Measurements from ENCODE around the gene NALCN.

The NALCN gene

GRCh38 chr13:101219609-101220265 is 196.6 kb downstream of the NALCN start:
- Histone ChIP-seq H3K79me1 (replicated peaks; ENCODE audit: low read length, poor library complexity, severe bottlenecking) (no peaks in the 10 kb centered on the region), H3K23ac (ENCODE audit: low read length in 2 of 2) (no peak overlapping the region), H2BK5ac (ENCODE audit: low read depth, low read length, poor library complexity, severe bottlenecking) (no peak overlapping the region), H2AFZ (ENCODE audit: low read depth, low read length) (no peak overlapping the region), H3K4me2 (ENCODE audit: low read length, poor library complexity, severe bottlenecking) (no peak overlapping the region), H4K91ac (ENCODE audit: low read length) (no peak overlapping the region), H3K4me3 (ENCODE audit: insufficient read depth in 1 of 2, low read depth in 1 of 2, low read length in 2 of 2) (no peak overlapping the region), H2BK120ac (ENCODE audit: low read depth, low read length) (no peak overlapping the region), H2BK15ac (ENCODE audit: low read depth, poor library complexity, severe bottlenecking) (no peak overlapping the region), H4K8ac (ENCODE audit: low read length) (no peak overlapping the region), H3K9ac (ENCODE audit: low read length) (no peak overlapping the region), H3K27ac (ENCODE audit: low read length, poor library complexity, severe bottlenecking) (no peak overlapping the region), H3K27me3 (ENCODE audit: control insufficient read depth in 1 of 2, insufficient read depth in 1 of 2, low read length in 2 of 2) (peaks cover 0 to 4% of the 10 kb centered on the region in 2 experiments), H3K14ac (ENCODE audit: low read length in 2 of 2) (no peak overlapping the region), H2AK5ac (ENCODE audit: low read length, severe bottlenecking) (no peak overlapping the region), H3K4ac (ENCODE audit: low read depth in 1 of 2, low read length in 2 of 2) (no peak overlapping the region), H3K18ac (ENCODE audit: low read depth in 1 of 2, low read length in 2 of 2) (no peak overlapping the region), H2BK12ac (ENCODE audit: low read length in 2 of 2) (no peak overlapping the region), H3K4me1 (ENCODE audit: control insufficient read depth, insufficient read depth, low read depth, low read length) (no peaks in the 10 kb centered on the region), H3K9me3 (ENCODE audit: control insufficient read depth, low read length) (no peaks in the 10 kb centered on the region), H3K36me3 (ENCODE audit: control insufficient read depth in 1 of 2, insufficient read depth in 2 of 2, low read depth in 1 of 2, low read length in 2 of 2) (no peaks in the 10 kb centered on the region)
- WGBS: 100% methylated on average over 1 of the region's 2 CpGs
- no peak for DNase-seq

DNA sequence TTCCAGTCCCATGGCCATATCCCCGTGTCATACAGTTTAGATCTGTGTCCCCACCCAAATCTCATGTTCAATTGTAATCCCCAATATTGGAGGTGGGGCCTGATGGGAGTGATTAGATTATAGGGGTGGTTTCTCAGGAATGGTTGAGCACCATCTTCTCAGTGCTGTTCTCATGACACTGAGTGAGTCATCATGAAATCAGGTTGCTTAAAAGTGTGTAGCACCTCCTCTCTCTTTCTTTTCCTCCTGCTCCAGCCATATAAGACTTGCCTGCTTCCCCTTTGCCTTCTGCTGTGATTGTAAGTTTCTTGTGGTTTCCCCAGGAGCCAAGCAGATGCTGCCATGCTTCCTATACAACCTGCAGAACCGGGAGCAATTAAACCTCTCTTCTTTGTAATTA is 197.8 kb downstream of the NALCN start:
- Histone ChIP-seq H3K27me3 (ENCODE audit: control insufficient read depth in 1 of 2, insufficient read depth in 1 of 2, low read length in 2 of 2) (no peaks in the 10 kb centered on the region), H3K4me1 (ENCODE audit: control insufficient read depth, insufficient read depth, low read depth, low read length) (no peaks in the 10 kb centered on the region), H4K8ac (ENCODE audit: low read length) (no peak overlapping the region), H2AFZ (ENCODE audit: low read depth, low read length) (no peak overlapping the region), H2AK5ac (ENCODE audit: low read length, severe bottlenecking) (no peak overlapping the region), H2BK5ac (ENCODE audit: low read depth, low read length, poor library complexity, severe bottlenecking) (no peak overlapping the region), H2BK15ac (ENCODE audit: low read depth, poor library complexity, severe bottlenecking) (no peak overlapping the region), H3K36me3 (ENCODE audit: control insufficient read depth in 1 of 2, insufficient read depth in 2 of 2, low read depth in 1 of 2, low read length in 2 of 2) (no peaks in the 10 kb centered on the region), H3K27ac (ENCODE audit: low read length, poor library complexity, severe bottlenecking) (no peak overlapping the region), H3K4ac (ENCODE audit: low read depth in 1 of 2, low read length in 2 of 2) (no peak overlapping the region), H3K79me1 (replicated peaks; ENCODE audit: low read length, poor library complexity, severe bottlenecking) (no peaks in the 10 kb centered on the region), H2BK120ac (ENCODE audit: low read depth, low read length) (no peak overlapping the region), H3K18ac (ENCODE audit: low read depth in 1 of 2, low read length in 2 of 2) (no peak overlapping the region), H3K4me3 (ENCODE audit: insufficient read depth in 1 of 2, low read depth in 1 of 2, low read length in 2 of 2) (no peak overlapping the region), H2BK12ac (ENCODE audit: low read length in 2 of 2) (no peak overlapping the region), H3K4me2 (ENCODE audit: low read length, poor library complexity, severe bottlenecking) (no peak overlapping the region), H3K9ac (ENCODE audit: low read length) (no peak overlapping the region), H4K91ac (ENCODE audit: low read length) (no peak overlapping the region), H3K14ac (ENCODE audit: low read length in 2 of 2) (no peak overlapping the region), H3K23ac (ENCODE audit: low read length in 2 of 2) (no peak overlapping the region), H3K9me3 (ENCODE audit: control insufficient read depth, low read length) (no peaks in the 10 kb centered on the region)
- 83% methylated on average over 1 of the region's 2 CpGs for WGBS
- no peak for DNase-seq

- H3K4ac ChIP-seq (ENCODE audit: low read depth in 1 of 2, low read length in 2 of 2): no peak overlapping the region
- no peak overlapping the region for H3K27ac ChIP-seq (ENCODE audit: low read length, poor library complexity, severe bottlenecking)
- H3K4me2 ChIP-seq (ENCODE audit: low read length, poor library complexity, severe bottlenecking): no peak overlapping the region
- H3K14ac ChIP-seq (ENCODE audit: low read length in 2 of 2): no peak overlapping the region
- H4K8ac ChIP-seq (ENCODE audit: low read length): no peak overlapping the region
- no peak overlapping the region for H3K9ac ChIP-seq (ENCODE audit: low read length)
- H3K4me1 ChIP-seq (ENCODE audit: control insufficient read depth, insufficient read depth, low read depth, low read length): no peaks in the 10 kb centered on the region
- H2AFZ ChIP-seq (ENCODE audit: low read depth, low read length): no peak overlapping the region
- DNase-seq: no peak
- no peak overlapping the region for H3K4me3 ChIP-seq (ENCODE audit: insufficient read depth in 1 of 2, low read depth in 1 of 2, low read length in 2 of 2)
- H3K18ac ChIP-seq (ENCODE audit: low read depth in 1 of 2, low read length in 2 of 2): no peak overlapping the region
- H3K23ac ChIP-seq (ENCODE audit: low read length in 2 of 2): no peak overlapping the region
- H2BK12ac ChIP-seq (ENCODE audit: low read length in 2 of 2): no peak overlapping the region
- no peaks in the 10 kb centered on the region for H3K9me3 ChIP-seq (ENCODE audit: control insufficient read depth, low read length)
- H3K27me3 ChIP-seq (ENCODE audit: control insufficient read depth in 1 of 2, insufficient read depth in 1 of 2, low read length in 2 of 2): no peaks in the 10 kb centered on the region
- no peak overlapping the region for H2BK5ac ChIP-seq (ENCODE audit: low read depth, low read length, poor library complexity, severe bottlenecking)
- no peaks in the 10 kb centered on the region for H3K36me3 ChIP-seq (ENCODE audit: control insufficient read depth in 1 of 2, insufficient read depth in 2 of 2, low read depth in 1 of 2, low read length in 2 of 2)
- H2BK120ac ChIP-seq (ENCODE audit: low read depth, low read length): no peak overlapping the region
- no peak overlapping the region for H4K91ac ChIP-seq (ENCODE audit: low read length)
- no peak overlapping the region for H2BK15ac ChIP-seq (ENCODE audit: low read depth, poor library complexity, severe bottlenecking)
- no peak overlapping the region for H2AK5ac ChIP-seq (ENCODE audit: low read length, severe bottlenecking)
- no peaks in the 10 kb centered on the region for H3K79me1 ChIP-seq (replicated peaks; ENCODE audit: low read length, poor library complexity, severe bottlenecking)
Observed at GRCh38 chr13:101217086-101217485, 199.2 kb downstream of the NALCN start.

GRCh38 chr13:101211261-101211660 is 205.0 kb downstream of the NALCN start:
- H4K8ac ChIP-seq (ENCODE audit: low read length): no peak overlapping the region
- no peak overlapping the region for H2BK12ac ChIP-seq (ENCODE audit: low read length in 2 of 2)
- H3K79me1 ChIP-seq (replicated peaks; ENCODE audit: low read length, poor library complexity, severe bottlenecking): no peaks in the 10 kb centered on the region
- no peak overlapping the region for H3K9ac ChIP-seq (ENCODE audit: low read length)
- no peak overlapping the region for H2AFZ ChIP-seq (ENCODE audit: low read depth, low read length)
- no peak overlapping the region for H3K4ac ChIP-seq (ENCODE audit: low read depth in 1 of 2, low read length in 2 of 2)
- DNase-seq: no peak
- H3K14ac ChIP-seq (ENCODE audit: low read length in 2 of 2): no peak overlapping the region
- no peaks in the 10 kb centered on the region for H3K9me3 ChIP-seq (ENCODE audit: control insufficient read depth, low read length)
- no peak overlapping the region for H2BK120ac ChIP-seq (ENCODE audit: low read depth, low read length)
- no peak overlapping the region for H3K18ac ChIP-seq (ENCODE audit: low read depth in 1 of 2, low read length in 2 of 2)
- H3K27me3 ChIP-seq (ENCODE audit: control insufficient read depth in 1 of 2, insufficient read depth in 1 of 2, low read length in 2 of 2): no peaks in the 10 kb centered on the region
- no peak overlapping the region for H2AK5ac ChIP-seq (ENCODE audit: low read length, severe bottlenecking)
- H4K91ac ChIP-seq (ENCODE audit: low read length): no peak overlapping the region
- no peak overlapping the region for H3K4me2 ChIP-seq (ENCODE audit: low read length, poor library complexity, severe bottlenecking)
- no peaks in the 10 kb centered on the region for H3K4me1 ChIP-seq (ENCODE audit: control insufficient read depth, insufficient read depth, low read depth, low read length)
- H3K27ac ChIP-seq (ENCODE audit: low read length, poor library complexity, severe bottlenecking): no peak overlapping the region
- H2BK5ac ChIP-seq (ENCODE audit: low read depth, low read length, poor library complexity, severe bottlenecking): no peak overlapping the region
- H3K36me3 ChIP-seq (ENCODE audit: control insufficient read depth in 1 of 2, insufficient read depth in 2 of 2, low read depth in 1 of 2, low read length in 2 of 2): no peaks in the 10 kb centered on the region
- no peak overlapping the region for H3K23ac ChIP-seq (ENCODE audit: low read length in 2 of 2)
- H2BK15ac ChIP-seq (ENCODE audit: low read depth, poor library complexity, severe bottlenecking): no peak overlapping the region
- no peak overlapping the region for H3K4me3 ChIP-seq (ENCODE audit: insufficient read depth in 1 of 2, low read depth in 1 of 2, low read length in 2 of 2)

Data from mesenchymal stem cell (in vitro differentiated cells and primary cell).